ENCODE data around the gene ANKRD34A. TPM values are rescaled to one million over a fixed set of nuclear protein-coding genes. Genes with fewer than 3 reads are reported as not detected.
A peak's percentile ranks its signal among the peaks of the same experiment; 100 is the strongest.

Gene ANKRD34A
- total RNA-seq, 2 experiments from 2014 or later: 0.42 to 0.47 TPM

DNA sequence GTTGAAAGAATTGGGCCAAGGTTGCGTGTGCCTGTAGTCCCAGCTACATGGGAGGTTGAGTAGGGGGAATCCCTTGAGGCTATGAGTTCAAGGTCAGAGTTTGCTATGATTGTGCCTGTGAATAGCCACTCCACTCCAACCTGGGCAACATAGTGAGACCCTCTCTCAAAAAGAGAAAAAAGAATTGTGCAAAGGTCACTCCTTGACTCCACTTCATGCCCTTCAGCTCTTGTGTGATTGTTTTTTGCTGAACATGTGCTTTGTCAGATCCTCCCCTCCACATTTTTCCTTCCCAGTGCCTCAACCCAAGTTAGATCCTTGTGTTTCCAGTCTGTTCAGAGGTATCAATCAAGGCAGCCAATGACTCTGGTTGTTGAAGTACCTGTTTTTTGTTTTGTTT lies 23.6 kb upstream of the ANKRD34A start:
- Histone ChIP-seq H3K27me3 (ENCODE audit: control insufficient read depth in 1 of 2, insufficient read depth in 2 of 2, low read length in 2 of 2) (no peaks in the 10 kb centered on the region), H3K27ac (ENCODE audit: low read depth in 1 of 2, low read length in 2 of 2) (no peak overlapping the region), H3K9me3 (ENCODE audit: control insufficient read depth in 1 of 2, insufficient read depth in 1 of 2, low read length in 2 of 2) (no peaks in the 10 kb centered on the region), H3K4me1 (ENCODE audit: insufficient read depth, low read length) (peaks cover 75% of the 10 kb centered on the region), H3K4me3 (ENCODE audit: low read length) (no peak overlapping the region), H3K36me3 (ENCODE audit: insufficient read depth, low read length) (peaks cover 13% of the 10 kb centered on the region)
- intact Hi-C loops (cut with DNase I, micrococcal nuclease): loop anchor here in 1 of 2 experiments (1.0 kb wide), 2 partner anchors 8 kb away; partner anchors contain the start of gene TXNIP
- CTCF ChIA-PET: interaction anchor here (1.1 to 2.5 kb wide), 4 partner anchors 10 to 96 kb away, joined by 3 to 18 read pairs (median 10); no protein-coding TSS in a partner anchor
- H3K27me3 Mint-ChIP-seq: no peaks in the 10 kb centered on the region
- no peak for TF ChIP-seq CTCF (IDR thresholded peaks at IDR 0.05)
- H3K9me3 Mint-ChIP-seq: no peaks in the 10 kb centered on the region
- H3K4me3 Mint-ChIP-seq: no peak overlapping the region
- no peak for DNase-seq
- no peak for ATAC-seq (ENCODE audit: poor library complexity)
- H3K27ac Mint-ChIP-seq: peak overlapping the region; percentile 81
- POLR2A ChIA-PET: interaction anchor here (1.1 to 11.8 kb wide), 8 partner anchors 8 to 129 kb away, joined by 3 to 625 read pairs (median 18); partner anchors contain the start of genes ANKRD34A, LIX1L, PIAS3 and POLR3GL
- H3K4me1 Mint-ChIP-seq (ENCODE audit: low read depth): peaks cover 46% of the 10 kb centered on the region
- peaks cover 16% of the 10 kb centered on the region for H3K36me3 Mint-ChIP-seq (ENCODE audit: low read depth)

DNA sequence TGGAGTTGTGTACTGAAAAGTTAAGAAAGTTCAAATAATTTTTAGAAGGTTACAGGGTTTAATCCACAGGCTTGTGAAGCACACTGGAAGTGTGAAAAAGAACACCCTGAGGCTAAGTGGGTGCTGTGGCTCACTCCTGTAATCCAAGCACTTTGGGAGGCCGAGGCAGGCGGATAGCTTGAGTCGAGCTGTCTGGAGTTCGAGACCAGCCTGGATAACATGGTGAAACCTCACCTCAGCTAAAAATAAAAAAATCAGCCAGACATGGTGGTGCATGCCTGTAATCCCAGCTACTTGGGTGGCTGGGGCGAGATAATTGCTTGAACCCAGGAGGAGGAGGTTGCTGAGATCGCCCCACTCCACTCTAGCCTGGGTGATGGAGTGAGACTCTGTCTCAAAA lies 22.2 kb upstream of the ANKRD34A start:
- CTCF ChIA-PET: interaction anchor here (0.7 to 1.9 kb wide), 3 partner anchors 9 to 33 kb away, joined by 3 to 10 read pairs (median 3); no protein-coding TSS in a partner anchor
- Mint-ChIP-seq H3K36me3 (ENCODE audit: low read depth) (peaks cover 2% of the 10 kb centered on the region), H3K27me3 (no peaks in the 10 kb centered on the region), H3K4me3 (no peak overlapping the region), H3K4me1 (ENCODE audit: low read depth) (peaks cover 33% of the 10 kb centered on the region), H3K27ac (no peak overlapping the region), H3K9me3 (no peaks in the 10 kb centered on the region)
- no peaks in the 10 kb centered on the region for H3K27me3 ChIP-seq (ENCODE audit: control insufficient read depth in 1 of 2, insufficient read depth in 2 of 2, low read length in 2 of 2)
- POLR2A ChIA-PET: interaction anchor here (7.4 kb wide), 1 partner anchor 11 kb away, joined by 123 read pairs; the partner anchor contains the start of gene TXNIP
- H3K4me1 ChIP-seq (ENCODE audit: insufficient read depth, low read length): peaks cover 77% of the 10 kb centered on the region
- TF ChIP-seq CTCF (IDR thresholded peaks at IDR 0.05): no peak
- H3K9me3 ChIP-seq (ENCODE audit: control insufficient read depth in 1 of 2, insufficient read depth in 1 of 2, low read length in 2 of 2): no peaks in the 10 kb centered on the region
- H3K4me3 ChIP-seq (ENCODE audit: low read length): no peak overlapping the region
- no peak overlapping the region for H3K27ac ChIP-seq (ENCODE audit: low read depth in 1 of 2, low read length in 2 of 2)
- ATAC-seq (ENCODE audit: poor library complexity) (no peak), DNase-seq (no peak)
- intact Hi-C loops (cut with DNase I, micrococcal nuclease): no loop called here
- no peaks in the 10 kb centered on the region for H3K36me3 ChIP-seq (ENCODE audit: insufficient read depth, low read length)

DNA sequence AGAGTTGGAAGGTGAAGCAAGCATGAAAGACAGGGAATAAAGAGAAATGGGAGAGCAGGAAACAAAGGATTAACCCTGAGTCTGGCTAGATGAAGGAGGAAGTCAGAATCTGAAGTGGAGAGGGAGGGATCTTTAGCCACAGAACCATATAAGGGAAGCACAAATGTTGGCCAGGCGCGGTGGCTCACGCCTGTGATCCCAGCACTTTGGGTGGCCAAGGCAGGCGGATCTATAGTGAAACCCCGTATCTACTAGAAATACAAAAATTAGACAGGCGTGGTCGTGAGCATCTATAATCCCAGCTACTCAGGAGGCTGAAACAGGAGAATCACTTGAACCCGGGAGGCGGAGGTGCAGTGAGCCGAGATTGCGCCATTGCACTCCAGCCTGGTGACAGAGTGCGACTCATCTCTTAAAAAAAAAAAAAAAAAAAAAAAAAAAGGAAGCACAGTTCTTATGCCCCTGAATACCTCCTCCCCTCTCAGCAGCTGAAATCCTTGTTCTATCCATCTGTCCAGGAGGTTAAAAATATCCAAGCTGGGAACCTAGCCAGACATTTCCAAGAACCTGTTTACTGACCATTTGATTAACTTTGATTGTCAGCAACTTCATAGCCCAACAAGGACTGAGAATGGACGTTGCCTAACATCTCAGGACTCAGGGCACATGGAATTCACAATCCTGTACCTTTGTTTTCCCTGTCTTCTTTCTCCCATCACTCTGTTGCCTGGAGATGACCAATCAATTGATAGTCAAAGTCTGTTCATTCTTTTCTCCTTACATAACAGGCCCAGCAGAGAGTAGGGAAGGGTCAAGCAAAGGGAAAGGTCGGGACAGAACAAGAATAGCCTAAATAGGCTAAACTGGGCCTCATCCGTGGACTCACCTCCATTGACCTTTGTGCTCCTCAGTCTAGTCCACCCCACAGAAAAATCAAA lies 21.4 kb upstream of the ANKRD34A start:
- peaks cover 83% of the 10 kb centered on the region for H3K4me1 ChIP-seq (ENCODE audit: insufficient read depth, low read length)
- no peak overlapping the region for H3K4me3 ChIP-seq (ENCODE audit: low read length)
- Mint-ChIP-seq H3K9me3 (no peaks in the 10 kb centered on the region), H3K27ac (no peak overlapping the region), H3K4me1 (ENCODE audit: low read depth) (peaks cover 25% of the 10 kb centered on the region), H3K4me3 (peak overlapping the region; percentile 35), H3K27me3 (no peaks in the 10 kb centered on the region), H3K36me3 (ENCODE audit: low read depth) (no peaks in the 10 kb centered on the region)
- no peaks in the 10 kb centered on the region for H3K9me3 ChIP-seq (ENCODE audit: control insufficient read depth in 1 of 2, insufficient read depth in 1 of 2, low read length in 2 of 2)
- POLR2A ChIA-PET: interaction anchor here (2.2 to 7.4 kb wide), 2 partner anchors 8 to 12 kb away, joined by 11 to 123 read pairs; partner anchors contain the start of gene TXNIP
- no peak for TF ChIP-seq CTCF (IDR thresholded peaks at IDR 0.05)
- no peaks in the 10 kb centered on the region for H3K36me3 ChIP-seq (ENCODE audit: insufficient read depth, low read length)
- DNase-seq (peak in 2 of 14 experiments; percentile 37 to 42), ATAC-seq (ENCODE audit: poor library complexity) (no peak)
- H3K27ac ChIP-seq (ENCODE audit: low read depth in 1 of 2, low read length in 2 of 2): peak overlapping the region; percentile 42 to 45
- intact Hi-C loops (cut with DNase I, micrococcal nuclease): no loop called here
- H3K27me3 ChIP-seq (ENCODE audit: control insufficient read depth in 1 of 2, insufficient read depth in 2 of 2, low read length in 2 of 2): no peaks in the 10 kb centered on the region
- CTCF ChIA-PET: interaction anchor here (0.7 to 1.9 kb wide), 2 partner anchors 8 to 22 kb away, joined by 3 to 10 read pairs; no protein-coding TSS in a partner anchor

Measured in CD4-positive, alpha-beta T cell (primary cell).